ENCODE measurements around the gene PACRG. TPM values are rescaled to one million over a fixed set of nuclear protein-coding genes. Genes with fewer than 3 reads are reported as not detected.

The PACRG gene
- total and polyA plus RNA-seq, 2 of the 8 experiments (the other 6 are each of a cell fraction or from before 2014, with no cell fraction given): 0.44 to 0.54 TPM

DNA sequence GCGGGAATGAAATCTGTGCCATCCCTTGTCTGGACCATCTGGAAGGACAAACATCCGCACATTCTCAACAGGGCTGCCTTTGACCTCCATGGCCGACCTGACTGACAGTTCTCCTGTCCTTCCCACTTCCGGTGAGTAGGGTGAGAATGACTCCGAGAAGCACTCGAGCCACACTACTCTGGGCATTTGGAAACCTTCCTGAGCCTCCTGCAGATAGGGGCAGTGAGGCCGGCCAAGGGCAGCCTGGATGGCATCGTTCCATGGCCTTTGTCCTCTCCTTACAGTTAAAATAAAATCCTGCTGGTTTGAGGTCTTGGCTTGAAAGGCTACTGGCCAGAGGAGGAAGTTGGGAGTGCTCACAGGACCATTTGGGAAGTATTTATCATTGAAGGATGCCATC, 615.8 kb downstream of the PACRG start:
- H4K8ac ChIP-seq (ENCODE audit: extremely low read depth, insufficient read depth, low read length): peak overlapping the region; percentile 45; the same call in 1 of the 2 replicates
- no peak overlapping the region for H2BK120ac ChIP-seq (replicated peaks; ENCODE audit: low read depth, low read length)
- FAIRE-seq (no peak), DNase-seq (ENCODE audit: low read depth in 1 of 2, low spot score in 2 of 2) (no peak)
- no peak overlapping the region for H3K9ac ChIP-seq (replicated peaks in 1 of 4; ENCODE audit: extremely low read depth in 1 of 4, low read depth in 3 of 4, low read length in 3 of 4)
- no peak overlapping the region for H3K4me3 ChIP-seq (ENCODE audit: extremely low read depth in 1 of 4, insufficient read depth in 2 of 4, low read depth in 3 of 4, low read length in 4 of 4)
- no peak overlapping the region for H3K23ac ChIP-seq (ENCODE audit: insufficient read length)
- H3K9me3 ChIP-seq (ENCODE audit: insufficient read depth in 2 of 2, low read depth in 1 of 2, low read length in 1 of 2): no peaks in the 10 kb centered on the region
- H3K23me2 ChIP-seq (ENCODE audit: low read depth, low read length): no peaks in the 10 kb centered on the region
- no peak overlapping the region for H3K4me2 ChIP-seq (ENCODE audit: insufficient read depth in 1 of 2, low read depth in 2 of 2, low read length in 2 of 2)
- no peaks in the 10 kb centered on the region for H3K79me2 ChIP-seq (ENCODE audit: control insufficient read depth in 1 of 2, insufficient read depth in 2 of 2, low read length in 2 of 2)
- no peak overlapping the region for H2BK12ac ChIP-seq (ENCODE audit: low read depth, low read length)
- no peak overlapping the region for H2BK5ac ChIP-seq (ENCODE audit: low read depth, low read length)
- WGBS, 2 experiments (ENCODE audit: extremely low coverage in 1 of 2, insufficient coverage in 1 of 2, insufficient read length in 1 of 2, insufficient replicate concordance in 2 of 2, low coverage in 1 of 2, low lambda C conversion rate in 2 of 2, missing lambda C conversion rate in 1 of 2): 98% methylated on average over 8 of the region's 8 CpGs; no CpG with 5 or more reads in 1 of the 2 experiments
- no peaks in the 10 kb centered on the region for H3K79me1 ChIP-seq (ENCODE audit: low read depth, low read length)
- H3K14ac ChIP-seq (ENCODE audit: insufficient read length): no peak overlapping the region
- H3K27me3 ChIP-seq (replicated peaks in 1 of 4; ENCODE audit: control insufficient read depth in 3 of 4, extremely low read depth in 1 of 4, insufficient read depth in 3 of 4, low read length in 3 of 4): no peaks in the 10 kb centered on the region
- H3K36me3 ChIP-seq (ENCODE audit: control insufficient read depth in 2 of 4, insufficient read depth in 4 of 4, low read length in 3 of 4): no peaks in the 10 kb centered on the region
- CTCF ChIA-PET (ENCODE audit: partially characterized antibody): interaction anchor here (0.6 kb wide), 1 partner anchor 90 kb away, joined by 3 read pairs; no protein-coding TSS in a partner anchor
- no peak overlapping the region; the same call in 1 of the 2 replicates for H2BK15ac ChIP-seq (ENCODE audit: low read length)
- no peak overlapping the region for H3K56ac ChIP-seq (replicated peaks; ENCODE audit: insufficient read length, low read depth, low read length)
- H3K4me1 ChIP-seq (replicated peaks in 1 of 4; ENCODE audit: control insufficient read depth in 3 of 4, insufficient read depth in 4 of 4, low read length in 3 of 4): peaks cover 4 to 11% (median 5%) of the 10 kb centered on the region in 4 experiments; a peak in 6 of 7 replicates
- H4K20me1 ChIP-seq (replicated peaks in 1 of 2; ENCODE audit: control insufficient read depth in 1 of 2, insufficient read depth in 2 of 2, low read length in 2 of 2): no peaks in the 10 kb centered on the region
- no peak overlapping the region for H3K18ac ChIP-seq (ENCODE audit: extremely low read depth, low read length)
- no peak overlapping the region for H4K91ac ChIP-seq (replicated peaks; ENCODE audit: insufficient read length, low read length)
- no peak for TF ChIP-seq SUZ12 (IDR thresholded peaks at IDR 0.05; ENCODE audit: low read length)
- TF ChIP-seq TAF7 (optimal IDR thresholded peaks at IDR 0.05; ENCODE audit: borderline replicate concordance, low read depth, low read length): no peak
- no peak for TF ChIP-seq BRCA1 (IDR thresholded peaks at IDR 0.05; ENCODE audit: low read depth, low read length)
- TF ChIP-seq SP4 (IDR thresholded peaks at IDR 0.05; ENCODE audit: low read length): no peak
- H2BK20ac ChIP-seq (ENCODE audit: low read length): no peak overlapping the region
- POLR2A ChIA-PET (ENCODE audit: partially characterized antibody): no interaction called here
- H2AFZ ChIP-seq (ENCODE audit: low read length): no peak overlapping the region
- H3K4ac ChIP-seq (replicated peaks; ENCODE audit: insufficient read length, low read depth, low read length): no peak overlapping the region
- no peak overlapping the region for H2AK5ac ChIP-seq (ENCODE audit: low read depth, low read length)
- H3K27ac ChIP-seq (ENCODE audit: low read depth, low read length): no peak overlapping the region
- no peak overlapping the region for H4K5ac ChIP-seq (ENCODE audit: insufficient read length, low read depth, low read length)
